ENCODE results near the gene HRK. TPM values are rescaled to one million over a fixed set of nuclear protein-coding genes. Genes with fewer than 3 reads are reported as not detected.

HRK gene
- total and polyA plus RNA-seq, 7 experiments from 2014 or later, result 1.1 TPM; not detected in 6

GRCh38 chr12:116918464-116918863 lies 37.2 kb upstream of the HRK start:
- H3K27ac Mint-ChIP-seq, result peak overlapping the region in 1 of 9 donors; percentile 80
- intact Hi-C loops (cut with micrococcal nuclease), result no loop called here
- DNase-seq, result no peak
- POLR2A ChIA-PET, result no interaction called here
- H3K9me3 Mint-ChIP-seq, result peaks cover 0 to 3% (median 0%) of the 10 kb centered on the region in 11 donors
- H3K4me1 Mint-ChIP-seq, result peaks cover 50 to 85% (median 73%) of the 10 kb centered on the region in 7 donors
- H3K36me3 Mint-ChIP-seq, result peaks cover 0 to 43% (median 18%) of the 10 kb centered on the region in 5 donors
- Histone ChIP-seq H3K27ac (ENCODE audit: low read depth, low read length) (no peak overlapping the region), H3K4me1 (ENCODE audit: control insufficient read depth in 2 of 2, insufficient read depth in 2 of 2, low read length in 2 of 2) (peaks cover 18 to 32% of the 10 kb centered on the region in 2 donors), H3K36me3 (ENCODE audit: control insufficient read depth in 2 of 3, insufficient read depth in 3 of 3, low read length in 3 of 3) (no peaks in the 10 kb centered on the region), H3K9me3 (ENCODE audit: control insufficient read depth in 2 of 3, low read length in 3 of 3) (no peaks in the 10 kb centered on the region), H3K4me3 (ENCODE audit: low read length) (no peak overlapping the region), H3K27me3 (ENCODE audit: control insufficient read depth in 2 of 2, insufficient read depth in 2 of 2, low read length in 2 of 2) (no peaks in the 10 kb centered on the region)
- peaks cover 0 to 2% (median 0%) of the 10 kb centered on the region in 5 donors for H3K27me3 Mint-ChIP-seq
- no peak overlapping the region for H3K4me3 Mint-ChIP-seq
- CTCF ChIA-PET, result no interaction called here
- ATAC-seq, result no peak

- peaks cover 0 to 3% (median 0%) of the 10 kb centered on the region in 11 donors for H3K9me3 Mint-ChIP-seq
- peak overlapping the region in 3 of 10 donors; percentile 19 to 33 (median 21) for H3K4me3 Mint-ChIP-seq
- no peaks in the 10 kb centered on the region for H3K27me3 ChIP-seq (ENCODE audit: control insufficient read depth in 2 of 2, insufficient read depth in 2 of 2, low read length in 2 of 2)
- DNase-seq, result no peak
- POLR2A ChIA-PET, result no interaction called here
- ATAC-seq, result peak; percentile 95
- peaks cover 0 to 2% (median 0%) of the 10 kb centered on the region in 5 donors for H3K27me3 Mint-ChIP-seq
- CTCF ChIA-PET, result no interaction called here
- intact Hi-C loops (cut with micrococcal nuclease), result no loop called here
- no peaks in the 10 kb centered on the region for H3K9me3 ChIP-seq (ENCODE audit: control insufficient read depth in 2 of 3, low read length in 3 of 3)
- H3K36me3 Mint-ChIP-seq, result peaks cover 0 to 48% (median 18%) of the 10 kb centered on the region in 5 donors
- H3K27ac ChIP-seq (ENCODE audit: low read depth, low read length), result no peak overlapping the region
- no peaks in the 10 kb centered on the region for H3K36me3 ChIP-seq (ENCODE audit: control insufficient read depth in 2 of 3, insufficient read depth in 3 of 3, low read length in 3 of 3)
- H3K4me1 Mint-ChIP-seq, result peaks cover 42 to 87% (median 76%) of the 10 kb centered on the region in 7 donors
- peak overlapping the region in 1 of 9 donors; percentile 67 for H3K27ac Mint-ChIP-seq
- H3K4me3 ChIP-seq (ENCODE audit: low read length), result no peak overlapping the region
- peaks cover 13 to 21% of the 10 kb centered on the region in 2 donors for H3K4me1 ChIP-seq (ENCODE audit: control insufficient read depth in 2 of 2, insufficient read depth in 2 of 2, low read length in 2 of 2)
Measured at GRCh38 chr12:116916714-116917114, 35.5 kb upstream of the HRK start.

- Mint-ChIP-seq H3K4me3 (no peak overlapping the region), H3K27me3 (peaks cover 0 to 2% (median 0%) of the 10 kb centered on the region in 5 donors), H3K4me1 (peaks cover 42 to 86% (median 75%) of the 10 kb centered on the region in 7 donors), H3K27ac (peak overlapping the region in 1 of 9 donors; percentile 67), H3K36me3 (peaks cover 0 to 50% (median 18%) of the 10 kb centered on the region in 5 donors), H3K9me3 (peaks cover 0 to 3% (median 0%) of the 10 kb centered on the region in 11 donors)
- H3K36me3 ChIP-seq (ENCODE audit: control insufficient read depth in 2 of 3, insufficient read depth in 3 of 3, low read length in 3 of 3), result no peaks in the 10 kb centered on the region
- ChIA-PET CTCF (no interaction called here), POLR2A (no interaction called here)
- peaks cover 17 to 19% of the 10 kb centered on the region in 2 donors for H3K4me1 ChIP-seq (ENCODE audit: control insufficient read depth in 2 of 2, insufficient read depth in 2 of 2, low read length in 2 of 2)
- ATAC-seq (no peak), DNase-seq (no peak)
- no peaks in the 10 kb centered on the region for H3K27me3 ChIP-seq (ENCODE audit: control insufficient read depth in 2 of 2, insufficient read depth in 2 of 2, low read length in 2 of 2)
- H3K4me3 ChIP-seq (ENCODE audit: low read length), result no peak overlapping the region
- no peaks in the 10 kb centered on the region for H3K9me3 ChIP-seq (ENCODE audit: control insufficient read depth in 2 of 3, low read length in 3 of 3)
- H3K27ac ChIP-seq (ENCODE audit: low read depth, low read length), result no peak overlapping the region
- intact Hi-C loops (cut with micrococcal nuclease), result no loop called here
Measured at GRCh38 chr12:116916122-116916521, 34.9 kb upstream of the HRK start.

GRCh38 chr12:116915326-116915725 lies 34.1 kb upstream of the HRK start:
- Mint-ChIP-seq H3K9me3 (peaks cover 0 to 3% (median 0%) of the 10 kb centered on the region in 11 donors), H3K4me1 (peaks cover 39 to 83% (median 71%) of the 10 kb centered on the region in 7 donors), H3K27ac (no peak overlapping the region), H3K4me3 (no peak overlapping the region), H3K36me3 (peaks cover 4 to 46% (median 18%) of the 10 kb centered on the region in 5 donors), H3K27me3 (peaks cover 0 to 2% (median 0%) of the 10 kb centered on the region in 5 donors)
- DNase-seq, result no peak
- Histone ChIP-seq H3K9me3 (ENCODE audit: control insufficient read depth in 2 of 3, low read length in 3 of 3) (no peaks in the 10 kb centered on the region), H3K4me3 (ENCODE audit: low read length) (no peak overlapping the region), H3K36me3 (ENCODE audit: control insufficient read depth in 2 of 3, insufficient read depth in 3 of 3, low read length in 3 of 3) (no peaks in the 10 kb centered on the region), H3K27me3 (ENCODE audit: control insufficient read depth in 2 of 2, insufficient read depth in 2 of 2, low read length in 2 of 2) (no peaks in the 10 kb centered on the region), H3K4me1 (ENCODE audit: control insufficient read depth in 2 of 2, insufficient read depth in 2 of 2, low read length in 2 of 2) (peaks cover 11 to 17% of the 10 kb centered on the region in 2 donors), H3K27ac (ENCODE audit: low read depth, low read length) (no peak overlapping the region)
- ChIA-PET CTCF (no interaction called here), POLR2A (no interaction called here)
- ATAC-seq, result no peak
- intact Hi-C loops (cut with micrococcal nuclease), result no loop called here

GRCh38 chr12:116910645-116911451 lies 29.6 kb upstream of the HRK start, which contains the start of gene FBXW8:
FBXW8 (plus strand) TSS chr12:116910950; CDS start chr12:116911038, 88 bp downstream.
- CTCF ChIA-PET, result no interaction called here
- Histone ChIP-seq H3K4me3 (ENCODE audit: low read length) (peak within 1 kb of the TSS; percentile 65), H3K27me3 (ENCODE audit: control insufficient read depth in 2 of 2, insufficient read depth in 2 of 2, low read length in 2 of 2) (no peaks in the 10 kb centered on the region), H3K27ac (ENCODE audit: low read depth, low read length) (peak within 1 kb of the TSS; percentile 61), H3K9me3 (ENCODE audit: control insufficient read depth in 2 of 3, low read length in 3 of 3) (no peaks in the 10 kb centered on the region), H3K36me3 (ENCODE audit: control insufficient read depth in 2 of 3, insufficient read depth in 3 of 3, low read length in 3 of 3) (no peaks in the 10 kb centered on the region), H3K4me1 (ENCODE audit: control insufficient read depth in 2 of 2, insufficient read depth in 2 of 2, low read length in 2 of 2) (peaks cover 0 to 6% of the 10 kb centered on the region in 2 donors)
- peaks cover 2 to 21% (median 6%) of the 10 kb centered on the region in 5 donors for H3K36me3 Mint-ChIP-seq
- ATAC-seq, result peak; percentile 92
- intact Hi-C loops (cut with micrococcal nuclease), result loop anchor here (1.0 kb wide), 3 partner anchors 13 to 173 kb away; partner anchors contain the start of genes RNFT2 (in 2 of the 2) and SPRING1 (in 2 of the 2)
- H3K4me1 Mint-ChIP-seq, result peaks cover 21 to 48% (median 39%) of the 10 kb centered on the region in 7 donors
- H3K27me3 Mint-ChIP-seq, result peaks cover 0 to 30% (median 0%) of the 10 kb centered on the region in 5 donors
- POLR2A ChIA-PET, result interaction anchor here (0.9 kb wide), 1 partner anchor 14 kb away, joined by 3 read pairs; no protein-coding TSS in a partner anchor
- H3K9me3 Mint-ChIP-seq, result peaks cover 0 to under 1% (median 0%) of the 10 kb centered on the region in 11 donors
- H3K27ac Mint-ChIP-seq, result peak within 1 kb of the TSS; percentile 65 to 91 (median 83)
- peak; percentile 23 to 73 (median 44) for DNase-seq
- peak within 1 kb of the TSS; percentile 89 to 97 (median 93) for H3K4me3 Mint-ChIP-seq

- Mint-ChIP-seq H3K4me3 (peak overlapping the region; percentile 87 to 97 (median 93)), H3K27ac (peak overlapping the region; percentile 65 to 91 (median 82)), H3K36me3 (peaks cover 0 to 17% (median 4%) of the 10 kb centered on the region in 5 donors), H3K4me1 (peaks cover 16 to 43% (median 33%) of the 10 kb centered on the region in 7 donors), H3K27me3 (peaks cover 0 to 33% (median 0%) of the 10 kb centered on the region in 5 donors), H3K9me3 (no peaks in the 10 kb centered on the region)
- intact Hi-C loops (cut with micrococcal nuclease), result loop anchor here (1.0 kb wide), 3 partner anchors 14 to 172 kb away; partner anchors contain the start of genes RNFT2 (in 2 of the 2) and SPRING1 (in 2 of the 2)
- Histone ChIP-seq H3K36me3 (ENCODE audit: control insufficient read depth in 2 of 3, insufficient read depth in 3 of 3, low read length in 3 of 3) (no peaks in the 10 kb centered on the region), H3K27me3 (ENCODE audit: control insufficient read depth in 2 of 2, insufficient read depth in 2 of 2, low read length in 2 of 2) (no peaks in the 10 kb centered on the region), H3K27ac (ENCODE audit: low read depth, low read length) (no peak overlapping the region), H3K4me1 (ENCODE audit: control insufficient read depth in 2 of 2, insufficient read depth in 2 of 2, low read length in 2 of 2) (peaks cover 0 to 6% of the 10 kb centered on the region in 2 donors), H3K4me3 (ENCODE audit: low read length) (peak overlapping the region; percentile 65), H3K9me3 (ENCODE audit: control insufficient read depth in 2 of 3, low read length in 3 of 3) (no peaks in the 10 kb centered on the region)
- CTCF ChIA-PET, result no interaction called here
- ATAC-seq, result no peak
- no peak for DNase-seq
- POLR2A ChIA-PET, result no interaction called here
Measured at GRCh38 chr12:116910280-116910644, 29.0 kb upstream of the HRK start.

Measured in naive thymus-derived CD4-positive, alpha-beta T cell (primary cell).